ENCODE data around the gene TFB1M.

TFB1M gene

GRCh38 chr6:155256122-155256795, 58.0 kb downstream of the TFB1M start:
- DNase-seq (ENCODE audit: low read depth) = no peak
- no peak overlapping the region for H3K4me3 ChIP-seq (ENCODE audit: low read depth, low read length)
- no peak for TF ChIP-seq MYC (IDR thresholded peaks at IDR 0.05; ENCODE audit: low read depth, low read length)
- no peak for TF ChIP-seq POLR2A (IDR thresholded peaks at IDR 0.05; ENCODE audit: extremely low read depth, insufficient read length)
- TF ChIP-seq MAX (IDR thresholded peaks at IDR 0.05; ENCODE audit: low read depth, low read length) = no peak
- no peak for TF ChIP-seq CTCF (IDR thresholded peaks at IDR 0.05; ENCODE audit: low read depth, low read length)

- TF ChIP-seq MYC (IDR thresholded peaks at IDR 0.05; ENCODE audit: low read depth, low read length) (no peak), POLR2A (IDR thresholded peaks at IDR 0.05; ENCODE audit: extremely low read depth, insufficient read length) (no peak), CTCF (IDR thresholded peaks at IDR 0.05; ENCODE audit: low read depth, low read length) (no peak), MAX (IDR thresholded peaks at IDR 0.05; ENCODE audit: low read depth, low read length) (no peak)
- no peak overlapping the region for H3K4me3 ChIP-seq (ENCODE audit: low read depth, low read length)
- no peak for DNase-seq (ENCODE audit: low read depth)
Observed at GRCh38 chr6:155254139-155254538, 60.1 kb downstream of the TFB1M start.

GRCh38 chr6:155253337-155253736, 60.9 kb downstream of the TFB1M start:
- DNase-seq (ENCODE audit: low read depth) = no peak
- no peak for TF ChIP-seq MAX (IDR thresholded peaks at IDR 0.05; ENCODE audit: low read depth, low read length)
- no peak for TF ChIP-seq POLR2A (IDR thresholded peaks at IDR 0.05; ENCODE audit: extremely low read depth, insufficient read length)
- no peak for TF ChIP-seq CTCF (IDR thresholded peaks at IDR 0.05; ENCODE audit: low read depth, low read length)
- no peak for TF ChIP-seq MYC (IDR thresholded peaks at IDR 0.05; ENCODE audit: low read depth, low read length)
- H3K4me3 ChIP-seq (ENCODE audit: low read depth, low read length) = no peak overlapping the region

- no peak overlapping the region for H3K4me3 ChIP-seq (ENCODE audit: low read depth, low read length)
- TF ChIP-seq MAX (IDR thresholded peaks at IDR 0.05; ENCODE audit: low read depth, low read length) = no peak
- no peak for TF ChIP-seq MYC (IDR thresholded peaks at IDR 0.05; ENCODE audit: low read depth, low read length)
- TF ChIP-seq POLR2A (IDR thresholded peaks at IDR 0.05; ENCODE audit: extremely low read depth, insufficient read length) = no peak
- no peak for TF ChIP-seq CTCF (IDR thresholded peaks at IDR 0.05; ENCODE audit: low read depth, low read length)
- DNase-seq (ENCODE audit: low read depth) = no peak
Observed at GRCh38 chr6:155252581-155252980, 61.7 kb downstream of the TFB1M start.

- H3K4me3 ChIP-seq (ENCODE audit: low read depth, low read length) = no peak overlapping the region
- TF ChIP-seq CTCF (IDR thresholded peaks at IDR 0.05; ENCODE audit: low read depth, low read length) (no peak), MAX (IDR thresholded peaks at IDR 0.05; ENCODE audit: low read depth, low read length) (no peak), POLR2A (IDR thresholded peaks at IDR 0.05; ENCODE audit: extremely low read depth, insufficient read length) (no peak), MYC (IDR thresholded peaks at IDR 0.05; ENCODE audit: low read depth, low read length) (no peak)
- DNase-seq (ENCODE audit: low read depth) = no peak
Observed at GRCh38 chr6:155250701-155251381, 63.4 kb downstream of the TFB1M start.
